DMS53 (cell line): ENCODE results near the gene FAM229A.

Experiments used
- DNase-seq: peaks from one replicate; lab custom pipeline; 2025; lab: John Stamatoyannopoulos, UW

Gene FAM229A

GRCh38 chr1:32350785-32351398 is 11.4 kb downstream of the FAM229A start:
- peak; percentile 93 for DNase-seq

- no peak for DNase-seq
Measured at GRCh38 chr1:32349211-32349708, 13.0 kb downstream of the FAM229A start.

GRCh38 chr1:32346532-32347157 is 15.6 kb downstream of the FAM229A start:
- DNase-seq: no peak

- no peak for DNase-seq
Measured at GRCh38 chr1:32345289-32345827, 16.9 kb downstream of the FAM229A start.

GRCh38 chr1:32342704-32343103 is 19.6 kb downstream of the FAM229A start:
- DNase-seq: no peak

GRCh38 chr1:32341971-32342370 is 20.3 kb downstream of the FAM229A start:
- DNase-seq: no peak

GRCh38 chr1:32341186-32341757 is 21.0 kb downstream of the FAM229A start:
- DNase-seq: no peak

- no peak for DNase-seq
Measured at GRCh38 chr1:32339363-32339978, 22.8 kb downstream of the FAM229A start.

GRCh38 chr1:32338637-32339145 is 23.6 kb downstream of the FAM229A start:
- no peak for DNase-seq

GRCh38 chr1:32337855-32338636 is 24.2 kb downstream of the FAM229A start:
- no peak for DNase-seq

- peak; percentile 36 for DNase-seq
Measured at GRCh38 chr1:32336963-32337675, 25.2 kb downstream of the FAM229A start.

- DNase-seq: no peak
Measured at GRCh38 chr1:32336591-32336932, 25.7 kb downstream of the FAM229A start.

- DNase-seq: peak; percentile 86
Measured at GRCh38 chr1:32335790-32336590, 26.3 kb downstream of the FAM229A start, which contains the start of gene MARCKSL1. TSS of gene MARCKSL1 (minus strand) at chr1:32336233. CDS start at chr1:32336033, 200 bp downstream.

GRCh38 chr1:32335535-32335789 is 26.8 kb downstream of the FAM229A start:
- no peak for DNase-seq

GRCh38 chr1:32334864-32335534 is 27.3 kb downstream of the FAM229A start:
- DNase-seq: peak; percentile 79

- peak; percentile 50 for DNase-seq
Measured at GRCh38 chr1:32334274-32334861, 27.9 kb downstream of the FAM229A start.

- peak; percentile 37 for DNase-seq
Measured at GRCh38 chr1:32333251-32333963, 28.9 kb downstream of the FAM229A start.

- DNase-seq: peak; percentile 77
Measured at GRCh38 chr1:32332290-32333079, 29.8 kb downstream of the FAM229A start.
